ENCODE data around the gene CDT1. TPM values are rescaled to one million over a fixed set of nuclear protein-coding genes. Genes with fewer than 3 reads are reported as not detected.

The CDT1 gene
- total RNA-seq, 6 experiments from 2014 or later = 13.3 to 28.2 (median 22.2) TPM

GRCh38 chr16:88843256-88843655 lies 39.7 kb downstream of the CDT1 start:
- no peak for TF ChIP-seq CTCF (IDR thresholded peaks at IDR 0.05)
- Mint-ChIP-seq H3K4me3 (no peak overlapping the region), H3K9me3 (no peaks in the 10 kb centered on the region), H3K27me3 (ENCODE audit: insufficient read depth) (no peaks in the 10 kb centered on the region; the same call in none of the 2 replicates), H3K36me3 (ENCODE audit: low read depth) (no peaks in the 10 kb centered on the region), H3K4me1 (ENCODE audit: low read depth) (no peaks in the 10 kb centered on the region), H3K27ac (no peak overlapping the region)
- DNase-seq = no peak

GRCh38 chr16:88844419-88845036 lies 40.9 kb downstream of the CDT1 start:
- Mint-ChIP-seq H3K4me3 (no peak overlapping the region), H3K27ac (no peak overlapping the region), H3K27me3 (ENCODE audit: insufficient read depth) (no peaks in the 10 kb centered on the region; the same call in none of the 2 replicates), H3K36me3 (ENCODE audit: low read depth) (no peaks in the 10 kb centered on the region), H3K4me1 (ENCODE audit: low read depth) (no peaks in the 10 kb centered on the region), H3K9me3 (no peaks in the 10 kb centered on the region)
- DNase-seq = no peak
- TF ChIP-seq CTCF (IDR thresholded peaks at IDR 0.05) = peak; percentile 13; the same call in 1 of the 2 replicates

- no peaks in the 10 kb centered on the region for H3K9me3 Mint-ChIP-seq
Observed at GRCh38 chr16:88846088-88846487, 42.5 kb downstream of the CDT1 start.

GRCh38 chr16:88847654-88848053 lies 44.1 kb downstream of the CDT1 start:
- no peaks in the 10 kb centered on the region for H3K36me3 Mint-ChIP-seq (ENCODE audit: low read depth)
- no peaks in the 10 kb centered on the region for H3K9me3 Mint-ChIP-seq
- H3K27me3 Mint-ChIP-seq (ENCODE audit: insufficient read depth) = no peaks in the 10 kb centered on the region; the same call in 1 of the 2 replicates
- no peaks in the 10 kb centered on the region for H3K4me1 Mint-ChIP-seq (ENCODE audit: low read depth)
- no peak for DNase-seq
- no peak overlapping the region for H3K27ac Mint-ChIP-seq
- TF ChIP-seq CTCF (IDR thresholded peaks at IDR 0.05) = no peak
- H3K4me3 Mint-ChIP-seq = no peak overlapping the region

More at GRCh38 chr16:88846088-88846487, 42.5 kb downstream of the CDT1 start:
- H3K27me3 Mint-ChIP-seq (ENCODE audit: insufficient read depth) = no peaks in the 10 kb centered on the region; the same call in none of the 2 replicates
- no peak for TF ChIP-seq CTCF (IDR thresholded peaks at IDR 0.05)
- no peak for DNase-seq
- H3K36me3 Mint-ChIP-seq (ENCODE audit: low read depth) = no peaks in the 10 kb centered on the region
- no peaks in the 10 kb centered on the region for H3K4me1 Mint-ChIP-seq (ENCODE audit: low read depth)
- no peak overlapping the region for H3K4me3 Mint-ChIP-seq
- no peak overlapping the region for H3K27ac Mint-ChIP-seq

GRCh38 chr16:88848557-88848956 lies 45.0 kb downstream of the CDT1 start:
- no peak for TF ChIP-seq CTCF (IDR thresholded peaks at IDR 0.05)
- Mint-ChIP-seq H3K27me3 (ENCODE audit: insufficient read depth) (no peaks in the 10 kb centered on the region; the same call in 1 of the 2 replicates), H3K27ac (no peak overlapping the region), H3K9me3 (no peaks in the 10 kb centered on the region), H3K4me1 (ENCODE audit: low read depth) (no peaks in the 10 kb centered on the region), H3K4me3 (no peak overlapping the region), H3K36me3 (ENCODE audit: low read depth) (no peaks in the 10 kb centered on the region)
- DNase-seq = no peak
